Activated CD4-positive, alpha-beta memory T cell treated with anti-CD3 and anti-CD28 coated beads, Interleukin-2, amount 10 ng/mL, durations not matched to agents 7 days and 5 days (primary cell): ENCODE data around the gene KLF3. TPM values are rescaled to one million over a fixed set of nuclear protein-coding genes. Genes with fewer than 3 reads are reported as not detected.
"Not testable (repeated sequence)": the region's sequence is repeated elsewhere in the genome, so short reads cannot be mapped to it uniquely, and the experiment has no call there.

Source experiments
- CTCF ChIA-PET: fragments of 350-600 bp; sonication (Branson Sonifier 250); formaldehyde crosslinking; loops from one replicate; lab custom pipeline; 2021; ENCODE audit warnings: antibody characterized with exemption, inconsistent platforms; lab: Charles Lee
- POLR2A ChIA-PET: fragments of 350-600 bp; sonication (Branson Sonifier 250); formaldehyde crosslinking; loops from one replicate; lab custom pipeline; 2021; ENCODE audit warnings: antibody characterized with exemption; lab: Charles Lee
- DNase-seq: peaks from one replicate; pipeline ENCODE4 v3.0.0-alpha.2; 2020
- H3K27ac Mint-ChIP-seq: one replicate; pipeline ENCODE4 v1.8.0; 2021; ENCODE audit warnings: mild to moderate bottlenecking, mixed read lengths
- H3K27me3 Mint-ChIP-seq: one replicate; pipeline ENCODE4 v1.8.0; 2021; ENCODE audit warnings: mixed read lengths
- H3K36me3 Mint-ChIP-seq: one replicate; pipeline ENCODE4 v1.8.0; 2021; ENCODE audit warnings: low read depth, mixed read lengths
- H3K4me1 Mint-ChIP-seq: one replicate; pipeline ENCODE4 v1.8.0; 2021; ENCODE audit warnings: mixed read lengths
- H3K4me3 Mint-ChIP-seq: one replicate; pipeline ENCODE4 v1.8.0; 2021; ENCODE audit warnings: mild to moderate bottlenecking, mixed read lengths
- H3K9me3 Mint-ChIP-seq: one replicate; pipeline ENCODE4 v1.8.0; 2021; ENCODE audit warnings: mixed read lengths
- total RNA-seq, 2 experiments: library from RNA; stranded (reverse); gene quantifications; one replicate each; pipeline ENCODE4 v1.2.3, GENCODE V29; 2021

The KLF3 gene
- total RNA-seq: 10 to 100 TPM; 21.9 to 22.1 TPM

- ChIA-PET POLR2A (interaction anchor here (0.9 to 2.0 kb wide), 7 partner anchors 10 to 533 kb away, joined by 3 to 21 read pairs (median 5); no protein-coding TSS in a partner anchor), CTCF (interaction anchor here (1.8 kb wide), 1 partner anchor 9 kb away, joined by 5 read pairs; no protein-coding TSS in a partner anchor)
- Mint-ChIP-seq H3K27me3 (peaks cover 42% of the 10 kb centered on the region), H3K4me3 (peak within 1 kb of the TSS; percentile 85), H3K27ac (peak within 1 kb of the TSS; percentile 64), H3K4me1 (peaks cover 48% of the 10 kb centered on the region), H3K36me3 (peaks cover 13% of the 10 kb centered on the region), H3K9me3 (no peaks in the 10 kb centered on the region)
- DNase-seq: peak; percentile 90
Measured at GRCh38 chr4:38663801-38664705, at the start of gene KLF3. Gene KLF3 (plus strand): TSS chr4:38664199. CDS start chr4:38680626, 16,427 bp downstream.

GRCh38 chr4:38614231-38614630, 49.8 kb upstream of the KLF3 start:
- Mint-ChIP-seq H3K9me3 (peaks cover 5% of the 10 kb centered on the region), H3K36me3 (no peaks in the 10 kb centered on the region), H3K27me3 (peaks cover 2% of the 10 kb centered on the region), H3K27ac (no peak overlapping the region), H3K4me1 (peaks cover 27% of the 10 kb centered on the region), H3K4me3 (no peak overlapping the region)
- POLR2A ChIA-PET: no interaction called here
- no peak for DNase-seq
- CTCF ChIA-PET: no interaction called here

- CTCF ChIA-PET: no interaction called here
- Mint-ChIP-seq H3K27me3 (peaks cover 2% of the 10 kb centered on the region), H3K27ac (no peak overlapping the region), H3K36me3 (no peaks in the 10 kb centered on the region), H3K4me3 (no peak overlapping the region), H3K4me1 (peaks cover 31% of the 10 kb centered on the region), H3K9me3 (peaks cover 5% of the 10 kb centered on the region)
- DNase-seq: no peak
- POLR2A ChIA-PET: no interaction called here
Measured at GRCh38 chr4:38615847-38616246, 48.2 kb upstream of the KLF3 start.

GRCh38 chr4:38618505-38618904, 45.5 kb upstream of the KLF3 start:
- H3K4me3 Mint-ChIP-seq: no peak overlapping the region
- H3K9me3 Mint-ChIP-seq: peaks cover 5% of the 10 kb centered on the region
- no peaks in the 10 kb centered on the region for H3K36me3 Mint-ChIP-seq
- H3K27me3 Mint-ChIP-seq: peaks cover 2% of the 10 kb centered on the region
- H3K4me1 Mint-ChIP-seq: peaks cover 37% of the 10 kb centered on the region
- ChIA-PET CTCF (no interaction called here), POLR2A (no interaction called here)
- no peak for DNase-seq
- H3K27ac Mint-ChIP-seq: peak overlapping the region; percentile 33

- Mint-ChIP-seq H3K4me3 (no peak overlapping the region), H3K9me3 (peaks cover 5% of the 10 kb centered on the region)
Measured at GRCh38 chr4:38619316-38619715, 44.7 kb upstream of the KLF3 start.

GRCh38 chr4:38620065-38620464, 43.9 kb upstream of the KLF3 start:
- Mint-ChIP-seq H3K27ac (no peak overlapping the region), H3K9me3 (peaks cover 5% of the 10 kb centered on the region), H3K4me3 (no peak overlapping the region), H3K36me3 (no peaks in the 10 kb centered on the region), H3K27me3 (peaks cover 2% of the 10 kb centered on the region), H3K4me1 (peaks cover 30% of the 10 kb centered on the region)
- ChIA-PET POLR2A (no interaction called here), CTCF (no interaction called here)
- DNase-seq: no peak

More at GRCh38 chr4:38619316-38619715, 44.7 kb upstream of the KLF3 start:
- POLR2A ChIA-PET: no interaction called here
- H3K36me3 Mint-ChIP-seq: no peaks in the 10 kb centered on the region
- H3K4me1 Mint-ChIP-seq: peaks cover 34% of the 10 kb centered on the region
- no peak for DNase-seq
- H3K27me3 Mint-ChIP-seq: peaks cover 2% of the 10 kb centered on the region
- CTCF ChIA-PET: no interaction called here
- no peak overlapping the region for H3K27ac Mint-ChIP-seq

- no peak overlapping the region for H3K4me3 Mint-ChIP-seq
- no peak overlapping the region for H3K27ac Mint-ChIP-seq
- H3K27me3 Mint-ChIP-seq: peaks cover 2% of the 10 kb centered on the region
- POLR2A ChIA-PET: no interaction called here
- DNase-seq: no peak
- peaks cover 30% of the 10 kb centered on the region for H3K4me1 Mint-ChIP-seq
- H3K9me3 Mint-ChIP-seq: peaks cover 5% of the 10 kb centered on the region
- CTCF ChIA-PET: no interaction called here
- H3K36me3 Mint-ChIP-seq: no peaks in the 10 kb centered on the region
Measured at GRCh38 chr4:38620527-38621027, 43.4 kb upstream of the KLF3 start.

- Mint-ChIP-seq H3K27ac (no peak overlapping the region), H3K27me3 (peaks cover 2% of the 10 kb centered on the region), H3K4me3 (no peak overlapping the region), H3K4me1 (peaks cover 28% of the 10 kb centered on the region), H3K36me3 (no peaks in the 10 kb centered on the region), H3K9me3 (peaks cover 5% of the 10 kb centered on the region)
- POLR2A ChIA-PET: interaction anchor here (0.6 kb wide), 1 partner anchor 19 kb away, joined by 3 read pairs; no protein-coding TSS in a partner anchor
- DNase-seq: no peak
- CTCF ChIA-PET: no interaction called here
Measured at GRCh38 chr4:38621028-38621684, 42.8 kb upstream of the KLF3 start.

GRCh38 chr4:38621831-38622230, 42.2 kb upstream of the KLF3 start:
- Mint-ChIP-seq H3K4me3 (no peak overlapping the region), H3K36me3 (no peaks in the 10 kb centered on the region), H3K9me3 (peaks cover under 1% of the 10 kb centered on the region), H3K4me1 (peaks cover 26% of the 10 kb centered on the region), H3K27me3 (peaks cover under 1% of the 10 kb centered on the region), H3K27ac (no peak overlapping the region)
- DNase-seq: no peak
- CTCF ChIA-PET: interaction anchor here (0.7 kb wide), 1 partner anchor 1787 kb away, joined by 3 read pairs; no protein-coding TSS in a partner anchor
- POLR2A ChIA-PET: interaction anchor here (0.6 kb wide), 1 partner anchor 20 kb away, joined by 3 read pairs; no protein-coding TSS in a partner anchor

- H3K27ac Mint-ChIP-seq, H3K4me3 Mint-ChIP-seq, H3K36me3 Mint-ChIP-seq, POLR2A ChIA-PET, H3K9me3 Mint-ChIP-seq, H3K27me3 Mint-ChIP-seq, DNase-seq: not testable (repeated sequence)
- peaks cover 25% of the 10 kb centered on the region for H3K4me1 Mint-ChIP-seq
- CTCF ChIA-PET: interaction anchor here (0.7 kb wide), 1 partner anchor 1787 kb away, joined by 3 read pairs; no protein-coding TSS in a partner anchor
Measured at GRCh38 chr4:38622340-38622739, 41.7 kb upstream of the KLF3 start.

GRCh38 chr4:38623260-38623659, 40.7 kb upstream of the KLF3 start:
- CTCF ChIA-PET: interaction anchor here (0.6 kb wide), 1 partner anchor 115 kb away, joined by 3 read pairs; no protein-coding TSS in a partner anchor

GRCh38 chr4:38624311-38624710, 39.7 kb upstream of the KLF3 start:
- no peak overlapping the region for H3K4me3 Mint-ChIP-seq
- no peak for DNase-seq
- ChIA-PET CTCF (no interaction called here), POLR2A (no interaction called here)
- no peaks in the 10 kb centered on the region for H3K9me3 Mint-ChIP-seq
- H3K27ac Mint-ChIP-seq: no peak overlapping the region
- H3K36me3 Mint-ChIP-seq: no peaks in the 10 kb centered on the region
- no peaks in the 10 kb centered on the region for H3K27me3 Mint-ChIP-seq
- H3K4me1 Mint-ChIP-seq: peaks cover 16% of the 10 kb centered on the region

More at GRCh38 chr4:38623260-38623659, 40.7 kb upstream of the KLF3 start:
- no peaks in the 10 kb centered on the region for H3K36me3 Mint-ChIP-seq
- no peak overlapping the region for H3K27ac Mint-ChIP-seq
- no peaks in the 10 kb centered on the region for H3K9me3 Mint-ChIP-seq
- no peaks in the 10 kb centered on the region for H3K27me3 Mint-ChIP-seq
- H3K4me1 Mint-ChIP-seq: peaks cover 23% of the 10 kb centered on the region
- POLR2A ChIA-PET: no interaction called here
- no peak overlapping the region for H3K4me3 Mint-ChIP-seq
- DNase-seq: no peak

- Mint-ChIP-seq H3K27me3 (no peaks in the 10 kb centered on the region), H3K9me3 (no peaks in the 10 kb centered on the region), H3K36me3 (no peaks in the 10 kb centered on the region), H3K4me1 (peaks cover 7% of the 10 kb centered on the region), H3K27ac (no peak overlapping the region), H3K4me3 (no peak overlapping the region)
- ChIA-PET CTCF (interaction anchor here (0.6 kb wide), 1 partner anchor 35 kb away, joined by 3 read pairs; no protein-coding TSS in a partner anchor), POLR2A (no interaction called here)
- no peak for DNase-seq
Measured at GRCh38 chr4:38625508-38625907, 38.5 kb upstream of the KLF3 start.
